HepG2 (cell line): ENCODE data around the gene GSTT2. TPM values are rescaled to one million over a fixed set of nuclear protein-coding genes. Genes with fewer than 3 reads are reported as not detected.
"Not testable (repeated sequence)": the region's sequence is repeated elsewhere in the genome, so short reads cannot be mapped to it uniquely, and the experiment has no call there.

Experiments
- ATAC-seq: fragments of 200-7000 bp; cut with Tn5 transposase; 3 replicates; pipeline ENCODE4 v1.9.1; 2020; ENCODE audit warnings: mild to moderate bottlenecking, moderate library complexity
- BruUV-seq: library from RNA; stranded (reverse); fragments of 400-500 nt; replicated peaks from 2 replicates; lab custom pipeline; 2021; lab: Mats Ljungman, UMichigan
- CTCF ChIA-PET: fragments of 300-600 bp; formaldehyde crosslinking; extraction: SDS; loops from one replicate; lab custom pipeline; 2021; ENCODE audit warnings: low total read pairs, inconsistent platforms, low intra/inter-chr PET ratio; lab: Yijun Ruan, JAX
- POLR2A ChIA-PET: fragments of 350-600 bp; sonication (Branson Sonifier 250); formaldehyde crosslinking; loops from one replicate; lab custom pipeline; 2020; ENCODE audit warnings: antibody characterized with exemption, inconsistent platforms; lab: Yijun Ruan, JAX
- DNase-seq: peaks from one replicate; pipeline ENCODE4 v3.0.0-alpha.2; 2015; ENCODE audit warnings: low spot score
- FAIRE-seq: peaks from 3 replicates; lab custom pipeline; 2011; peaks lifted over from hg19 to GRCh38; lab: Jason Lieb, UNC
- H2AFZ ChIP-seq: one replicate; pipeline ENCODE4 v1.6.1; 2011; ENCODE audit warnings: low read length, inconsistent platforms
- H3K27ac ChIP-seq: fragments of 300-600 bp; 3 replicates; pipeline ENCODE4 v1.8.0; 2011; ENCODE audit warnings: mixed run types, mild to moderate bottlenecking, mixed read lengths, low read length, inconsistent platforms; ENCODE audit not compliant: insufficient read depth; ENCODE audit errors: extremely low read length
- H3K27me3 ChIP-seq, 2 experiments: fragments of 200-600 bp in 1 of 2; 2 replicates in 1 of 2; 3 replicates in 1 of 2; pipeline versions ENCODE4 v1.6.0 to v1.8.0; 2011; ENCODE audit warnings: low read length in 2 of 2, mild to moderate bottlenecking in 2 of 2, moderate library complexity in 2 of 2, inconsistent platforms in 1 of 2; ENCODE audit not compliant: insufficient read depth in 2 of 2, control insufficient read depth in 1 of 2
- H3K36me3 ChIP-seq, 2 experiments: fragments of 200-600 bp in 1 of 2; replicated peaks in 1 of 2; 2 replicates in 1 of 2; 3 replicates in 1 of 2; pipeline versions ENCODE4 v1.5.1 to v1.8.0; 2011; ENCODE audit warnings: low read length in 2 of 2, inconsistent platforms in 1 of 2; ENCODE audit not compliant: insufficient read depth in 2 of 2, control insufficient read depth in 1 of 2
- H3K4me1 ChIP-seq: 2 replicates; pipeline ENCODE4 v1.5.1; 2012; ENCODE audit warnings: low read length, inconsistent platforms; ENCODE audit not compliant: insufficient read depth
- H3K4me2 ChIP-seq: 2 replicates; pipeline ENCODE4 v1.6.0; 2011; ENCODE audit warnings: low read depth, low read length, inconsistent platforms
- H3K4me3 ChIP-seq, 3 experiments: fragments of 200-600 bp in 1 of 3; sonication (generic), shearing (Covaris generic) in 1 of 3; replicated peaks in 1 of 3; 2 replicates each; pipeline ENCODE4 v1.5.1; 2011 to 2016; ENCODE audit warnings: low read length in 3 of 3, inconsistent platforms in 2 of 3, low read depth in 2 of 3, mild to moderate bottlenecking in 2 of 3, control low read depth in 1 of 3, mixed read lengths in 1 of 3; ENCODE audit not compliant: insufficient read depth in 1 of 3
- H3K79me2 ChIP-seq: one replicate; pipeline ENCODE4 v1.6.1; 2011; ENCODE audit warnings: low read length, inconsistent platforms; ENCODE audit not compliant: insufficient read depth
- H3K9ac ChIP-seq: 2 replicates; pipeline ENCODE4 v1.6.0; 2011; ENCODE audit warnings: mild to moderate bottlenecking, low read depth, low read length, inconsistent platforms; ENCODE audit not compliant: insufficient read depth
- H3K9me3 ChIP-seq: 2 replicates; pipeline ENCODE4 v1.5.1; 2012; ENCODE audit warnings: mild to moderate bottlenecking, low read length
- H4K20me1 ChIP-seq: 2 replicates; pipeline ENCODE4 v1.6.0; 2011; ENCODE audit warnings: inconsistent platforms, mild to moderate bottlenecking, low read length, moderate library complexity; ENCODE audit not compliant: insufficient read depth
- WGBS: methylation state at CpG from one replicate; pipeline ENCODE4 v1.1.6; 2017; ENCODE audit warnings: low lambda C conversion rate; 5-methylcytosine and 5-hydroxymethylcytosine counted together
- in situ Hi-C: cut with HindIII; loops from 2 replicates; pipeline ENCODE4 v1.10.0; 2017; ENCODE audit warnings: low pct_unique_long_range_greater_than_20kb; ENCODE audit not compliant: extremely low pct_ligation_motif_present
- intact Hi-C: fragments of 100-400 bp; cut with micrococcal nuclease; formaldehyde crosslinking; loops from one replicate; pipeline ENCODE4 v1.10.0; 2022; ENCODE audit not compliant: unreplicated experiment
- polyA plus RNA-seq, 8 experiments: library from polyadenylated mRNA; depleted of rRNA in 3 of 8; stranded (reverse) in 7 of 8; unstranded in 1 of 8; fragments of >200 nt; fragmentation: Illumina TruSeq in 4 of 8; extraction: Trizol in 4 of 8; gene quantifications; 2 replicates each; pipeline versions ENCODE4 v1.2.1 to v1.2.3, GENCODE V29; 2011 to 2016; ENCODE audit warnings: low read depth in 4 of 8, missing spikeins in 1 of 8, mixed read lengths in 1 of 8; ENCODE audit not compliant: insufficient read depth in 1 of 8
- total RNA-seq, 5 experiments: library from RNA; depleted of rRNA; stranded (reverse); fragments of >200 nt; fragmentation: Illumina TruSeq; extraction: Trizol; gene quantifications; 2 replicates each; pipeline ENCODE4 v1.2.3, GENCODE V29; 2016; ENCODE audit warnings: low read depth in 1 of 5

The GSTT2 gene
- total and polyA plus RNA-seq, 2 of the 13 experiments (the other 11 are each of a cell fraction or from before 2014, with no cell fraction given) = not detected

- H3K4me1 ChIP-seq, FAIRE-seq, H3K27me3 ChIP-seq, BruUV-seq, POLR2A ChIA-PET, H3K4me2 ChIP-seq, H3K9me3 ChIP-seq, CTCF ChIA-PET, intact Hi-C loops, H3K79me2 ChIP-seq, H3K9ac ChIP-seq, H3K4me3 ChIP-seq, H2AFZ ChIP-seq, in situ Hi-C loops, H4K20me1 ChIP-seq, H3K36me3 ChIP-seq, DNase-seq, H3K27ac ChIP-seq: not testable (repeated sequence)
- WGBS = 33% methylated on average over 1 of the region's 3 CpGs
- peak; percentile 79 for ATAC-seq
Observed at GRCh38 chr22:23989583-23990244, 9.8 kb downstream of the GSTT2 start.

- CTCF ChIA-PET, POLR2A ChIA-PET, H3K9me3 ChIP-seq, H3K4me3 ChIP-seq, DNase-seq, H4K20me1 ChIP-seq, FAIRE-seq, H3K27me3 ChIP-seq, H3K36me3 ChIP-seq, BruUV-seq, H3K9ac ChIP-seq, H3K4me2 ChIP-seq, H2AFZ ChIP-seq, intact Hi-C loops, H3K79me2 ChIP-seq, H3K4me1 ChIP-seq, in situ Hi-C loops, ATAC-seq, H3K27ac ChIP-seq: not testable (repeated sequence)
- 42% methylated on average over 2 of the region's 2 CpGs for WGBS
Observed at GRCh38 chr22:23993080-23993479, 13.1 kb downstream of the GSTT2 start.
